Amygdala (tissue), 56 donors: ENCODE data around the gene APOL3.
A peak's percentile ranks its signal among the peaks of the same experiment; 100 is the strongest.
"Not testable (repeated sequence)": the region's sequence is repeated elsewhere in the genome, so short reads cannot be mapped to it uniquely, and the experiment has no call there.

Experiments
- DNase-seq, 56 donors: peaks; one replicate each; lab custom pipeline; 2025; lab: John Stamatoyannopoulos, UW

The APOL3 gene, protein sequence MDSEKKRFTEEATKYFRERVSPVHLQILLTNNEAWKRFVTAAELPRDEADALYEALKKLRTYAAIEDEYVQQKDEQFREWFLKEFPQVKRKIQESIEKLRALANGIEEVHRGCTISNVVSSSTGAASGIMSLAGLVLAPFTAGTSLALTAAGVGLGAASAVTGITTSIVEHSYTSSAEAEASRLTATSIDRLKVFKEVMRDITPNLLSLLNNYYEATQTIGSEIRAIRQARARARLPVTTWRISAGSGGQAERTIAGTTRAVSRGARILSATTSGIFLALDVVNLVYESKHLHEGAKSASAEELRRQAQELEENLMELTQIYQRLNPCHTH

DNA sequence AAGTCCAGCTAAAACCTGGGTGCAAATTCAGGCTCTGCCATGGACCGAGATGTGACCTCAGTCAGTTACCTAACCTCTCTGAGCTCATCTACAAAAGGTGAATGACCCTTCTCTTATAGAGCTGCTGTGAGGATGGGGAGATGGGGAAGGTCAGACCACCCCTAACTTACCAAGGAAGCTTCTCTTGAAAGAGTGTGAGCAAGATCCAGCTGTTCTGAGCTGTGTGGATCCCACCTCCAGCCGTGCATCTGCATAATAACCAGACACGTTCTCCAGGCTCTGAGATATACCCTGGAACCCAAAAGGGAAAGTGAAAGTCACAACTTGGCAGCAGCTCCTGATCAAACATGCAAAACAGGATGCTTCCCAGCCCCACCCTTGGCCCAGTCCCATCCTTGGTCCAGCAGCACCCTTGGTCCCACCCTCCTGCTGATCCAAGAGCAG lies at the start of gene APOL3:
Gene APOL3 (minus strand): TSS at position 257 of the 444 bp plus-strand sequence. CDS start 11,700 bp downstream, outside the sequence.
- DNase-seq = no peak

DNA sequence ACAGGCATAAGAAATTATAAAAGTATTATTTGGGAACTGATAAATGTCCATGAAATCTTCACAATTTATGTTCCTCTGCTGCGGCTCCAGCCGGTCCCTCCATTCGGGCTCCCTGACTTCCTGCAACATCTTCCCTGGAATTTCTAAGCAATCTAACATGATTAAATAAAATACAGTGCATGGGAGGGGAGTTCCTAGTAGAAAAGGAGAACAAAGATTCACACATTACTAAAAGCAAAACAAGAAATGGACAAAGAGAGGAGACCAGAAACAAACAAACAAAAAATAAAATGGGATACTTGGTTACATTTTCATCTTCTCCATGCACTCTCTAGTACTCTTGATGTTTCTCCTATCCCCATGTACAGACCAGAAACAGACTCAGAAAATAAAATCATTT lies 49.7 kb upstream of the APOL3 start:
- no peak for DNase-seq

DNA sequence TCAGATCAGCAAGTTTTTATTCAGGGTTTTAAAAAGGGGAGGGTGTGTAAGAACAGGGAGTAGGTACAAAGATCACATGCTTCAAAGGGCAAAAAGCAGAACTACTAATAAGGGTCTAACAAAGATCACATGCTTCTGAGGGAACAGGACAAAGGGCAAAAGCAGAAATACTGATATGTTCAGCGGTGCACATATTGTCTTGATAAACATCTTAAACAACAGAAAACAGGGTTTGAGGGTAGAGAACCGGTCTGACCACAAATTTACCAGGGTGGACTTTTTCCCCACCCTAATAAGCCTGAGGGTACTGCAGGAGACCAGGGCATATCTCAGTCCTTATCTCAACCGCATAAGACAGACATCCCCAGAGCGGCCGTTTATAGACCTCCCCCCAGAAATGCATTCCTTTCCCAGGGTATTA lies 48.9 kb upstream of the APOL3 start:
- not testable (repeated sequence) for DNase-seq

DNA sequence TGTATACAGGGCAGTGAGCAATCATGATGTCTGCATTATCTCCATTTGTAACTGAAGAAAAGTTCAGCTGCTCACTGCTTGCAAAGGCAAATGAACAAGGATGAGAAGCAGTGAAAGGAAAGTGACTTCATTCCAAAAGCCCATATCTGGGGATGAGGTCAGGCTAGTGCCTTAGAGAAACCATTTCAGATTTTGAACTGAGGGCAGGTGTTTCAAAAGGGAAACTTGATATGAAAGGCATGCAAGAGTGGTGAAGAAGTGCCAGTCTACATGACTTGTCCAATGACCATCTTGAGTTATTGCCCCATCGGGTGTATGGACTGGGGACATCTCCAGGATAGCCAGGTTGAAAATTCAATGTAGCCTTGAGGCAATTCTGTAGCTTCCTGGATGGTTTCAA lies 48.4 kb upstream of the APOL3 start:
- DNase-seq = no peak

DNA sequence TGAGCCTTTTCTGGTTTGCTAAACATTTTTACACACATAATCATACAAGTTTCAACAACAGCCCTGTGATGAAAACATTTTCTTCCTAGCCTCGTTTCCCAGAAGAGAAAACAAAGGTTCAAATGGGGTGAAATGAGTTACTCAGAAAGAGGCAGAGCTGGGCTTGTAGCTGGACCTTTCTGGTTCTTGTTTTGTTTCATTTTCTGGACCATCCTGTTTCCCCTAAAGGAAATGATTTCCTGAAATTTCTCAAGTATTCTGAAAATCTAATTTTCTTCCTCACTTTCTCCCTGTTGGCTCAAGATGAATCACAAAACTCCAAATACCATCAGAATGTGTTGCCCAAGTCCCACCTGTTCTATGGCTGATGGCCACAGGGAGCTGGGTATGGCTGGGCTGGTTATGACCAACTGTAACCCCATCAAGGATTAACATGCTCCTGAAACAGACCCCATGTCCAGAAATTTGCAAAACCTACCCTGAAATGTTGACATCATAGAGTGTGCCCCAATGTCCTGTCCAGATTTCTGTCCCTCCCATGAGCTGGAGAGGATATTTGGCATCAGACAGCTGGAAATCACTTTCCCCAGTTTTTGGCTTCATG lies 47.7 kb upstream of the APOL3 start:
- DNase-seq = no peak

DNA sequence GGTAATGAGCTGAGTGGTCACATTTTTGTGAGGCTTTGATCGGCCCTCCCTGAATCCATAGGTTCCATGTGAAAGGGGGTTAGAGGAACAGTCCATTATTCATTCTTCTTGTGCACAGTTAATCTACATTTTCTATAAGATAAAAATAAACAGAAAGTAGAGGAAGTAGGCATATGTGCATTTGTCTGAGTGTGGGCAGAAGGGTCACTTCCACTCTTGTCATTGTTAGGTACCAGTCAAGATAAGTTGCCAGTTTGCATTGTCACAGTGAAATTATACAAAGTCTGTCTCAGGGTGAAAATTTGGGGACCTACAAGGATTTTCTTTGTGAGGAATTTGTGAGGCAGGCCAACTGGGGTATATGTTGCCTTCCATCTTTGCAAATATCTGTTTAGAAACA lies 45.7 kb upstream of the APOL3 start:
- no peak for DNase-seq

DNA sequence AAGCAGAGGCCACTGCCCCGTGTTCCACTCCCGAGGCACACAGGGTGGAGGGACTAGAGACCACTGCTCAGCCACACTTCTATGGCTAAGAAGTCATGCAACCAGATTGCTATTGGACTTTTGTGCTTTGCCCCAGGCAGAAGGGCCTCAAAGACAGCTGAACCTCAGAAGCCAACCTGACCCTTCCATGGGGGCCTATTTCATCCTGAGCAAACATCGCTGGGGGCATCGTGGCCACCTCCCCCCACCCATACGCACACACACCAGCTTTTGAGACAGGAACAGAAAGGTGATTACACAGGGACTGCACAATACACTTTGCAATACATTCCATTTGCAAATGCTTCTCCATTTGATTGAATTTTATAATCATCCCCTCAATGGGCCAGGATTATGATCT lies 45.0 kb upstream of the APOL3 start:
- DNase-seq = not testable (repeated sequence)

DNA sequence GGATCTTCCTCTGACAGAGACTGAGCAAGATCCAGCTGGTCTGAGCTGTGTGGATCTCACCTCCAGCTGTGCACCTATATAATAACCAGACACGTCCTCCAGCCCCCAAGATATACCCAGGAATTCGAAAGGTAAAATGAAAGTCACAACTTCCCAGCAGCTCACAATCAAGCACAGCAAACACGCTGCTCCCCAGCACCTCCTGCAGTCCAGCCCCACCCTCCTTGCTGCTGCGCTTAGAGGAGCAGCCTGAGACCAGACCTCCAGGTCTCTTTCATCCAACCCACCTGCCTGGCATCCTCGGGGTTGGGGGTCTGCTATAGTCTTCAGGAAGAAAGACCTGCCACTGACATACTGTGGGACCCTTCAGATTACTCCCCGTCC lies 44.1 kb upstream of the APOL3 start:
- DNase-seq = no peak

DNA sequence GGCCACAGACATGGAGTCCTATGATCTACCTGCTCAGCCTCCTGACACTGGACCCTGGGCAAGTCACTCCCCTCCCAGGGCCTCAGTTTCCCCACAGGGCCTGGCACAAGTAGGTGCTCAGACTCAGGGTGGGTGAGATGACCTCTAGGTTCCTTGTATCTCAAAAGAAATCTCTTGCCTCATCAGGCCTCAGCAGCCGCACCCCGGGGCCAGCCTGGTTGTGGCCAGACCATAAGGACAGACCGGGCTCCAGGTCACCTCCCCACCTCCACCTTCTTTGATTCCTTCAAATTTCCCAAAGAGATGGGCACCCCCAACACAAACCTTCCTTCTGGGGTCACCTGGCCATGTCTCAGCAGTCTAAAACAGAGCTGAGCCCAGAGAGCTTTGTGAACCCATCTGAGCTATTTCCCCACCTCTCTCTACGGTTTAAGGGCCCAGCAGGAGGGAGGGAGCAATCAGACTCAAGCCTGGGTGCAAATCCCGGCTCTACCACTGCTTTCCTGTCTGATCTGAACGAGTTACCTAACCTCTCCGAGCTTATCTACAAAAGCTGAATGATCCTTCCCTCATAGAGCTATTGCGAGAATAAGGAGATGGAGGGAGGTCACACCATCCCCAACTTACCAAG lies 43.6 kb upstream of the APOL3 start:
- no peak for DNase-seq

DNA sequence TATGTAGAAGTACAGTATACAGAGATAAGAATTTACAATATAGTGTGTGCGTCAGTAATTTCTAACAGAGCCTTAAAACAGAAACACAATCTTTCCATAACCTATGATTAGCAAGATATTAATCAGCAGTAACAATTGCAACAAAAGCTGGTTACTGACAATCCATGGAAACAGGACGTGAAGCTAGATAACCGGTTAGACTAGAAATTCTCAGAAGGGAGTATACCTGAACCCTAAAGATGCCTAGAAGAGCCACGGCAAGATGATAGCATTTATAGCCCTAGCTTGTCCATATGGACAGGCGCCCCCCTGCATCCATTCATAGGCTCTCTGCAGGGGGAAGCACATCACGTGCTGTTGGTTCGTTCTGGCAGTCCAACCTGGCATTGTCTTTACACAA lies 42.9 kb upstream of the APOL3 start:
- DNase-seq = not testable (repeated sequence)

DNA sequence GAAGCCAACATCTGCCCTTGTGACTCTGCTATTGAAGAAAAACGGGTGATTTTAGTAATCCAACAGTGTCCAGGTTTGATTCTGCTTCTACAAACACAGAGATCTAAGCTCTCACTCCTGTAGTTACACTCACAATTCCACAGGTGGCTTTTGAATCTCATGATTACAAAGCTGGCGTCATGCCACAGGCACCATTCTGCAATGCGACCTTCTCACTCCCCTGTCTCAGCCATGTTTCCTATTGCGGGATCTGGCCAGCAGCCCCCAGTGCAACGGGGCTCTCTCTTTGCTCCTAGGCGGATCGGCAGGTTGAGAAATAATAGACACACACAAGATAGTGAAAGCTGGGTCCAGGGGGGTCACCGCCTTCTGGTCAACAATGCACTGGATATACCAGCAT lies 42.4 kb upstream of the APOL3 start:
- not testable (repeated sequence) for DNase-seq

DNA sequence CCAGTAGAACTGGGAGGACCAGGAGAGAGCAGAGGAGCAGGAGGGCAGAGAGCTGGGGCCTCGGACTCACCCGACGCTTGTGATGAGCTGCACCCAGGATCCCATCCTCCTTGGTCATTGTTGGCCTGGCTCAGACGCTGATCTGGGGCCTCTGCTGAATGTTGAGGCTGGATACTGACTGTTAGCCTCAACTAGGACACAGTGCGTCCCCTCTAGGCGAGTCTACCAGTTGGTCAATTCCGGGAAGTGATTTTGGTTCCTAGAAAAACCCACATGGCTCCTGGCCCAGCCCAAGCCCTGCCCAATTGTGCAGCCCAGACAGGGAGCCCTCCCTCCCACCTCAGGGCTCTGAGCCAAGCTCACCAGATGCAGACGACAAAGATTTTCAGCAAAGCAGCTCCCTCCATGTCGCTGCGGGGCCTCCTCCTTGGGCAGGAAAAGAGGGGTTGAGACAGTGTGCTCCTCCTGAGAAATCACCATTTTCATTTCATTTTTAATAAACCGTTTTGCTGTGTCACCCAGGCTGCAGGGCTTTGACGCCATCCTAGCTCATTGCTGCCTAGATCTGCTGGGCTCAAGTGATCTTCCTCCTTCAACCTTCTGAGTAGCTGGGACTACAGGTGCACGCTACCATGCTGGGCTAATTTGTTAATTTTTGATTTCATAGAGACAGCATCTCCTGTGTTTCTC lies 41.2 kb upstream of the APOL3 start, which contains the start of gene APOL4:
Gene APOL4 (minus strand): TSS at position 180 of the 690 bp plus-strand sequence. CDS start 75 bp downstream, at position 105.
- peak in 15 of 56 donors; percentile 5 to 69 (median 31) for DNase-seq

DNA sequence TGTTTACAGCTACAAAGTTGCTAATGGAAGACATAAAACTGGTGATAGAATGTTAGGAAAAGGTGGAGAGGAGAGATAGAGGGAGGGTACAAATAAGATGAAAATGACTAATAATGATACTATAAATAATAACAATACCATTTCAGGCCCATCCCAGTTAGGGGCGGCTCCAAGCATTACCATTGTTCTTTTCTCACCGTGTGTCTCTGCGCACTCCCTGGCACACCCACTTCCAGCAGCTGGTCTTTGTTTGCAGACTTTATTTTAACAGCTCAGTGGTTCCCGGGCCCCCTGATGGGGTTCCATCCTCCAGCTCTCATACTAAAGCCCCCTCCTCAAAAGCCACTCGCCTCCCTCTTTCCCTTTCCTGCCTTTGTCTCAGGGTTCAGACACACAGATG lies 40.5 kb upstream of the APOL3 start:
- not testable (repeated sequence) for DNase-seq

DNA sequence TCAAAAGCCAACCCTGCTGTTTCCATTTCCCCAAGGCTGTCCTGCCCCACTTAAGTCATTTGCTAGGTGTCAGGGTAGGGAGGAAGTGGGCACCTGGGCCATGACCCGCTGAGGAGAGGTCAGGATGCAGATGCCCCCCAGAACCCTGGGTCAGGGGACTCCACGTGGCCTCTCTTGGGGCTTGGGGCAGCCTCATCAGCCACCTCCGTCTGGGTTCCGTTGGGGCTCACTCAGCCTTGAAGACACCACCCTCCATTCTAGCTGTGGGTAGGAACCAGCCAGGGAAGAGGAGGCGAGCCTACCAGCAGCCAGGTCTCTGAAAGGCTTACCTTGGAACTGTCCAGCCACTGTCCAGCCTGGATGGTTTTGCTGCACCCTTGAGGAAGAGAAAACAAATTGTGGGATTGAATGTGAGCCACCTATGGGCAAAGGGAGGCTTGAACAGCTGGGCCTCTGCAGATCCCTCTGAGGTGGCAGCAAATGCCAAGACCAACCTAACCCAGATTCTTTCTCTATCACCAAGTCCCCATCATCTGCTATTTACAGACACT lies 38.5 kb upstream of the APOL3 start:
- no peak for DNase-seq

DNA sequence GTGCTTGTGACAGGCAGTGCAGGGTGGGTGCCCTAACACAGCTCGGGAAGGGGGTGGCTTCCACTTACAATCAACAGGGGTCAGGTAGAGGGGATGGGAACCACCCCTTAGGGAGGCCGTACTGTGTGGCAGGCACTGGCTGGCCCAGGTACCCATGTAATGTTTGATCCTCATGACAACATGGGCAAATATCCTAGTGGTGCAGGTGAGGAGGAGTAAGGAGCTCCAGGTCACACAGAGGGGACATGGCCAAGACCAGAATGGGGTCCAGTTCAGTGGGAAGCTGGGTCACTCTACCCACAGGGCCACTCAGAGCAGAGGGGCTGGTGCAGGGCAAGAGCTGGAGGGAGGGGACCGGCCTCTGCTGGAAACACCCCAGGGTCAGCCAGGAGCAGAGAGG lies 38.0 kb upstream of the APOL3 start:
- DNase-seq = no peak

DNA sequence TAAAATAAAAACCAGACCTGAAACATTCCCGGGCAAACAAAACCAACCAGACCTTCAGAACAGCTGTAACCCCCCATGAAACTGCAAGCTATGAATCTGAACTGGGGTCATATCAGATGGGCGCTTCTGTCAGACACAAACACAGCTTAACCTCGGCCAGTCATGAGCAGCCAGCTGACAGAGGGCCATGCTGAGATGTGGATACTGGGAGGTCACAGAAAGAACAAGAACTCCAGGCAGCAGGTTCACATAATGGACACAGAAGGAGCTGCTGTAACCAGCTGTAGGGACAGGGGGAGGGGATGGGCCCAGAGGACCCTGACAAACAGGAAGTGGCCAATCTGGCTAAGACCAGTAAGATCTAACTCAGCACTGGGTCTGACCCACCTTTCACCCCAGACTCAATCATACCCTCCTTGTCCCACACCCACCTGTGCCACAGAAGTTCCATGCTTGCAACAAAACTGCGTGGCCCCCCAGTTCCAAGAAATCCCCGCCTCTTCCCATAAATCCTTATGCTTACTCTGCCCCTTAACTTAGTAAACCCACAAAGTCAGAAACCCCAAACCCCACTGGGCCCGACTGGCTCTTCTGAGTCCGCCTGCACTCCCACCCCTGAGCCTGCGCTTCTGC lies 37.1 kb upstream of the APOL3 start:
- no peak for DNase-seq

DNA sequence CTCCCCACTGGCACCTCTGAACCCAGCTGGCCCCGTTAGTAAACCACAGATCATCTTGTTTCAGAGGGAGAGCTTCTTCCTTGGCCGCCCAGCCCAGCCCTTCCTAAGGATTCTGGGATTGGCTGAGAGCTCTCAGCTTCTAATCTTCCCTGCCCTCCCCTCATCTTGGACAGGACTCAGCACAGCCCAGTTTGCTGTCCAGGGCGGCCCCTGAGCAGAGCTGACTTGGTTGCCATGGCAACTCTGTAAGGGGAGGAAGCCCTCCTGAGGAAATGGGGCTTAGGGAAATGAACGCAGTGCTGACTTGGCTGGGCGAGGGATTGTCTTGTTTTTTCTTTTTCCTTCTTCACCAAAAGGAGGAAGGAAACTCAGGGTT lies 36.5 kb upstream of the APOL3 start:
- DNase-seq = peak in 6 of 56 donors; percentile 6 to 53 (median 20)

DNA sequence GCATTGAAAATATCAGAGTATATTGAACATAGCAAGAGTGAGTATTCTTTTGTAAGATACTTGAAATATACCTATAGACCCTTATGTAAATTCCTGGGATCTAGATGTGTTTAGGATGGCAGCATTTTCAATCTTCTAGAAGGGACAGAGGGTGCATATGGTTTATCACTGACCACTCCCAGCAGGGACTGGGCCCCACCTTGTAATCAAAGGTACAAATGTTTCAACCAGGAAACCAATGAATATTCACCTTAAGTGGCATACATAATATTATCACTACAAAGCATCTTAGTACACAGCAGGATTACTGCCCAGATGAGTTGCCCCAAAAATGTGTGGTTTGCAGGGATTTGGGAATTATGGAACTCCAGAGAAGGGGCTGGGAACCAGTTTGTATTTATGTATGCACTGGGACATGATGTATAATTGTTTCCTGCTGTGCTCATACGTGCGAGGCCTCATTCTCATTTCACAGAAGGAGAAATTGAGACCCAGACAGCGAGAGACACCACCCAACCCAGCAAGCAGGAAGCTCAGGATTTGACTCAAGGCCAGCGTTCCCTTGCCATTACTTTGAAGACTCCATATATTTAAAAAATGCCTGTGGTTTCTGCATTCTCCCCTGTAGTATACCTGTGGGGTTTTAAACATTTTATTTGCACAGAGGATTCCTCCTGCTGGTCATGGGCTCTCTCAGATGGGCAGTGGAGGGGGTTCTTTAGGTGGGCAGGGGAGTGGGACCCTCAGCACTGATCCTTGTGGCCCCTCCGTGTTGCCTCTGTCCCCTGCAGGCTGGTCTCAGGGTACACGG lies 35.9 kb upstream of the APOL3 start:
- no peak for DNase-seq

DNA sequence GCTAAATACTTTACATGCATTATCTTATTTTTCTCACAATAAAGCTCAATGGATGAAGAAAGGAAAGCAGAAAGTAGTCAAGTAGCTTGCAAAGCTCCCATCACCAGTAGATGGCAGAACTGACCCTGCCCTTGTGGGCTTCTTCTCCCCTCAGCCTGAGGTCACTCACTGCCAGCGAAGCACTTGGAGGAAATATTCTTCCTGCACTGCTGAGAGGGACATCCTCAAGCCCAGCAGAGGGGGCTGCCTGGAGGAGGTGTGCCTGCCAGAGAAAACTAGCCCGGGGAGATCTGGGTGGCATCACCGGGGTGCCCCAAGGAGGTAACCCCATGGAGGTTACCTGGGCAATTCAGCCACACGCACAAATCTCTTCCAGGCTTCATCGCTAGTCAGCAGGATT lies 34.4 kb upstream of the APOL3 start:
- peak in 33 of 56 donors; percentile 5 to 73 (median 25) for DNase-seq
